Lung (tissue), 12 donors: ENCODE measurements around the gene METTL14. TPM values are rescaled to one million over a fixed set of nuclear protein-coding genes. Genes with fewer than 3 reads are reported as not detected.

Experiments used
- ATAC-seq: fragments of 200-7000 bp; cut with Tn5 transposase; one replicate; pipeline ENCODE4 v1.9.1; 2020; ENCODE audit warnings: moderate number of reproducible peaks; ENCODE audit not compliant: insufficient read depth, low FRiP score
- DNase-seq, 3 donors: peaks; one replicate each; pipeline ENCODE4 v3.0.0-alpha.2; 2013 to 2017
- H3K27ac ChIP-seq, 2 donors: one replicate each; pipeline ENCODE4 v1.5.1; 2013; ENCODE audit warnings: mild to moderate bottlenecking in 2 of 2, moderate library complexity in 2 of 2, control low read depth in 1 of 2, inconsistent platforms in 1 of 2, low read depth in 1 of 2, low read length in 1 of 2
- H3K27me3 ChIP-seq, 3 donors: one replicate each; pipeline ENCODE4 v1.5.1; 2013; ENCODE audit warnings: low read length in 2 of 3; ENCODE audit not compliant: control insufficient read depth in 3 of 3, insufficient read depth in 3 of 3
- H3K36me3 ChIP-seq, 4 donors: one replicate each; pipeline ENCODE4 v1.5.1; 2013; ENCODE audit warnings: low read length in 4 of 4, mild to moderate bottlenecking in 1 of 4, moderate library complexity in 1 of 4; ENCODE audit not compliant: control insufficient read depth in 4 of 4, insufficient read depth in 4 of 4
- H3K4me1 ChIP-seq, 5 donors: one replicate each; pipeline ENCODE4 v1.5.1; 2013; ENCODE audit warnings: low read length in 5 of 5, mild to moderate bottlenecking in 2 of 5, moderate library complexity in 1 of 5; ENCODE audit not compliant: control insufficient read depth in 5 of 5, insufficient read depth in 5 of 5
- H3K4me3 ChIP-seq: one replicate; pipeline ENCODE4 v1.5.1; 2013; ENCODE audit warnings: mild to moderate bottlenecking, control low read depth, moderate library complexity
- H3K9ac ChIP-seq, 2 donors: one replicate each; pipeline ENCODE4 v1.5.1; 2013; ENCODE audit warnings: low read length in 2 of 2, control low read depth in 1 of 2; ENCODE audit not compliant: insufficient read depth in 1 of 2
- H3K9me3 ChIP-seq, 4 donors: one replicate each; pipeline ENCODE4 v1.5.1; 2013; ENCODE audit warnings: low read length in 3 of 4, mild to moderate bottlenecking in 1 of 4, moderate library complexity in 1 of 4; ENCODE audit not compliant: control insufficient read depth in 4 of 4, insufficient read depth in 3 of 4
- WGBS, 2 donors: extraction: QIAGEN DNeasy Blood & Tissue Kit; methylation state at CpG; one replicate each; pipeline ENCODE4 v1.1.7; 2013; 5-methylcytosine and 5-hydroxymethylcytosine counted together
- polyA plus RNA-seq, 2 donors: library from polyadenylated mRNA; stranded (reverse); fragments of 200-250 nt; gene quantifications; one replicate each; pipeline ENCODE4 v1.2.1, GENCODE V29; 2013
- total RNA-seq, 2 donors: library from RNA; depleted of rRNA in 1 of 2; stranded (reverse); fragments of >200 nt in 1 of 2; gene quantifications; one replicate each; pipeline ENCODE4 v1.2.1, GENCODE V29; 2014 to 2021
- TF ChIP-seq, protein P1 (sequence below): IDR thresholded peaks from 2 replicates; pipeline ENCODE4 v1.5.1; 2012; ENCODE audit warnings: mild to moderate bottlenecking; ENCODE audit errors: control extremely low read depth, extremely low read depth
- donor health status: control.
- donor health status: control.
- donor health status: Bipolar disorder and iron deficiency.
- donor health status: healthy.
- donor health status: DM: yes; HTN: yes; CAD: no.

METTL14 gene
- total and polyA plus RNA-seq, 4 donors, result 5.5 to 39.4 (median 19.9) TPM

DNA sequence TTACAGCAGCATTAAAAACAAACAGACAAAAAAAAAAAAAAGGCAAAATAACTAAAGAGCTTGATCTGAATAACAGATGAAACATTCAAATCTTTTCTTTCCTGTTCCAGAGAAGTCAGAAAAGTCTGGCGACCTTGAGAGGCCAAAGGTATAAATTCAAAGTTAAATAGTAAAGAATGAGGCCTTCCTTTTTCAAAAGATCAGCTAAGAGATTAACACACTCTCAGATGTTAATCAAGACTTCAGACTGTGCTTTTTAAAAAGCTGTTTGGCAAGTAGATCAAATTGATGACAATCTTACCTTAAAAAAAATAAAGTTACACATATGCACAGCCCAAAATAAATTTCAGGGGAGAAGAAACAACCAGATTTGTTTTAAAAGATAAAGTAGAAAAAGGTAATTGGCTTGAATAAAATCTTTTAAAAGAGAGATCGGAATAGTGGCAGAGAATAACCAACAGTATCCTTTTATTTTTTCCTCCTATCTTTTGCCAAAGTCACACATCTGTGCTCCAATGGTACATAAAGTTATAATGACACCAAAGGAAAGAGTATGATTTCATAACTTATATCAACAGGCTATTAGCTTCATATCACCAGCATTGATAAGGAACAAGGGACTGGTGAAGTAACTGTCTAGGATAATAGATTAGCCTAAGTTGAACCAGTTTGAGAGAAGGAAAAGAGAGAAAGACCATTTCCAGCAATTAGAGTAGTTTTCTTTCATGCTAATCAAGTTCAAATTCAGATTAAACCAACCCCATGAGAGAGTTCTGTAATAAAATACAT, 70.4 kb downstream of the METTL14 start:
- Histone ChIP-seq H3K9ac (no peak overlapping the region), H3K27ac (peak overlapping the region in 1 of 2 donors; percentile 28), H3K27me3 (no peaks in the 10 kb centered on the region), H3K4me1 (peaks cover 0 to 54% (median 14%) of the 10 kb centered on the region in 5 donors), H3K9me3 (no peaks in the 10 kb centered on the region), H3K36me3 (peaks cover 7 to 12% (median 11%) of the 10 kb centered on the region in 4 donors), H3K4me3 (no peak overlapping the region)
- WGBS, 2 donors, result 76 to 92% methylated on average over 2 of the region's 2 CpGs
- ATAC-seq (no peak), DNase-seq (peak in 1 of 3 donors; percentile 31)
- TF ChIP-seq, protein P1, sequence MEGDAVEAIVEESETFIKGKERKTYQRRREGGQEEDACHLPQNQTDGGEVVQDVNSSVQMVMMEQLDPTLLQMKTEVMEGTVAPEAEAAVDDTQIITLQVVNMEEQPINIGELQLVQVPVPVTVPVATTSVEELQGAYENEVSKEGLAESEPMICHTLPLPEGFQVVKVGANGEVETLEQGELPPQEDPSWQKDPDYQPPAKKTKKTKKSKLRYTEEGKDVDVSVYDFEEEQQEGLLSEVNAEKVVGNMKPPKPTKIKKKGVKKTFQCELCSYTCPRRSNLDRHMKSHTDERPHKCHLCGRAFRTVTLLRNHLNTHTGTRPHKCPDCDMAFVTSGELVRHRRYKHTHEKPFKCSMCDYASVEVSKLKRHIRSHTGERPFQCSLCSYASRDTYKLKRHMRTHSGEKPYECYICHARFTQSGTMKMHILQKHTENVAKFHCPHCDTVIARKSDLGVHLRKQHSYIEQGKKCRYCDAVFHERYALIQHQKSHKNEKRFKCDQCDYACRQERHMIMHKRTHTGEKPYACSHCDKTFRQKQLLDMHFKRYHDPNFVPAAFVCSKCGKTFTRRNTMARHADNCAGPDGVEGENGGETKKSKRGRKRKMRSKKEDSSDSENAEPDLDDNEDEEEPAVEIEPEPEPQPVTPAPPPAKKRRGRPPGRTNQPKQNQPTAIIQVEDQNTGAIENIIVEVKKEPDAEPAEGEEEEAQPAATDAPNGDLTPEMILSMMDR, result no peak

DNA sequence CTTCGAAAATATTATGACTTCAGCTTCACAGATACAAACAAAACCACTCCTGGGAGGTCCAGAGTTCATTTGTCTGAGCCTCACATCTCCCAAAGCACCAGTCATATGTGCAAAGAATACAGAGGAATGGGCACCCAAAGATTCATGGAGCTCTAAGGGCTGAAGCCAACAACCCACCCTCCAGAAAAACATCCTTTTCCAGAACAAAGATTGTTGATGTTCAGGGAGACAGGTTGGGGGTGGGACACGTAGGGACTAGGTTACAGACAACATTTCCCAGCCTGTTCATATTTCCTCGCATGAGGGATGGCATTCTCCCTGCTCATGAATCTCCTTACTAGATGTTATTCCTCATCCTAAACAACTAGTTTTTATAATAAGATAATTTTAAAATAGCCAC, 71.2 kb downstream of the METTL14 start:
- no peaks in the 10 kb centered on the region for H3K9me3 ChIP-seq
- peak overlapping the region in 1 of 2 donors; percentile 28 for H3K27ac ChIP-seq
- WGBS, 2 donors, result 81 to 91% methylated on average over 3 of the region's 3 CpGs
- H3K27me3 ChIP-seq, result no peaks in the 10 kb centered on the region
- ATAC-seq (no peak), DNase-seq (peak in 1 of 3 donors; percentile 21)
- peaks cover 7 to 12% (median 10%) of the 10 kb centered on the region in 4 donors for H3K36me3 ChIP-seq
- no peak overlapping the region for H3K4me3 ChIP-seq
- H3K9ac ChIP-seq, result no peak overlapping the region
- TF ChIP-seq, protein P1, result no peak
- H3K4me1 ChIP-seq, result peaks cover 0 to 60% (median 14%) of the 10 kb centered on the region in 5 donors

DNA sequence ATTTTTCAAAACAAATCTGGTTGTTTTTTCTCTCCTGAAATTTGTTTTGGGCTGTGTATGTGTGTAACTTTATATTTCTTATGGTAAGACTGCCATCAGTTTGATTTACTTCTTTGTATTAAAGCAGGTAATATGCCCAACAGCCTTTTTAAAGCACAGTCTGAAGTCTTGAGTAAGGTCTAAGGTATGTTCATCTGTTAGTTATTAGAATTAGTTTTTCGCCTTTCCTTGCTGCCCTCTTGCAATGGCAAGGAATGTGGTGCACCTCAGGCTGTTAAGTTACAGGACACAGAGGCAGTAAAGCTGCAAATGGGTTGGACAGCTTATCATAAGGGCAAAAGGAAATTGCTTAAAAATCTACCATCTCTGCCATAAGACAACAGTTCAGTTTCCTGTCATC, 71.8 kb downstream of the METTL14 start:
- Histone ChIP-seq H3K36me3 (peaks cover 5 to 12% (median 6%) of the 10 kb centered on the region in 4 donors), H3K27ac (no peak overlapping the region), H3K4me1 (peaks cover 0 to 65% (median 14%) of the 10 kb centered on the region in 5 donors), H3K9ac (no peak overlapping the region), H3K27me3 (no peaks in the 10 kb centered on the region), H3K9me3 (no peaks in the 10 kb centered on the region), H3K4me3 (no peak overlapping the region)
- ATAC-seq (no peak), DNase-seq (no peak)
- TF ChIP-seq, protein P1, result no peak
- 97% methylated on average over 1 of the region's 1 CpG for WGBS, 2 donors
